Panc1 (cell line): ENCODE data around the gene TRIP10. TPM values are rescaled to one million over a fixed set of nuclear protein-coding genes. Genes with fewer than 3 reads are reported as not detected.

Source experiments
- ATAC-seq: fragments of 200-7000 bp; cut with Tn5 transposase; 2 replicates; pipeline ENCODE4 v1.9.1; 2020; ENCODE audit warnings: mild to moderate bottlenecking, moderate library complexity
- BruUV-seq: library from RNA; stranded (reverse); fragments of 400-500 nt; replicated peaks from 2 replicates; lab custom pipeline; 2021; lab: Mats Ljungman, UMichigan
- CTCF ChIA-PET: fragments of 300-600 bp; sonication (Branson Sonifier 250); formaldehyde crosslinking; loops from one replicate; lab custom pipeline; 2022; ENCODE audit warnings: antibody characterized with exemption; lab: Charles Lee
- POLR2A ChIA-PET: fragments of 300-600 bp; sonication (Branson Sonifier 250); formaldehyde crosslinking; loops from one replicate; lab custom pipeline; 2022; ENCODE audit warnings: antibody characterized with exemption; lab: Charles Lee
- DNase-seq: peaks from one replicate; pipeline ENCODE4 v3.0.0-alpha.2; 2010; ENCODE audit warnings: low read depth, low spot score
- H3K27ac ChIP-seq: 2 replicates; pipeline ENCODE4 v1.5.1; 2011; ENCODE audit warnings: mild to moderate bottlenecking, low read length, inconsistent platforms
- H3K27me3 ChIP-seq: fragments of 200-500 bp; sonication (Bioruptor generic); 2 replicates; pipeline ENCODE4 v1.6.0; 2014; ENCODE audit warnings: low read length, inconsistent platforms; ENCODE audit not compliant: control insufficient read depth, insufficient read depth
- H3K36me3 ChIP-seq: fragments of 200-500 bp; sonication (Bioruptor generic); 2 replicates; pipeline ENCODE4 v1.5.1; 2014; ENCODE audit warnings: inconsistent platforms, mild to moderate bottlenecking, low read length, moderate library complexity; ENCODE audit not compliant: control insufficient read depth, insufficient read depth
- H3K4me1 ChIP-seq: 2 replicates; pipeline ENCODE4 v1.5.1; 2011; ENCODE audit warnings: inconsistent platforms, mild to moderate bottlenecking, low read length, moderate library complexity; ENCODE audit not compliant: control insufficient read depth, insufficient read depth
- H3K4me3 ChIP-seq, 2 experiments: 2 replicates each; pipeline ENCODE4 v1.5.1; 2011 to 2012; ENCODE audit warnings: low read depth in 2 of 2, low read length in 2 of 2, mild to moderate bottlenecking in 2 of 2, inconsistent platforms in 1 of 2, moderate library complexity in 1 of 2
- H3K9me3 ChIP-seq: fragments of 200-500 bp; sonication (Bioruptor generic); 2 replicates; pipeline ENCODE4 v1.5.1; 2014; ENCODE audit warnings: low read depth, mild to moderate bottlenecking, inconsistent platforms, low read length, moderate library complexity; ENCODE audit not compliant: control insufficient read depth, insufficient read depth
- POLR2AphosphoS5 ChIP-seq: IDR thresholded peaks from 2 replicates; pipeline ENCODE4 v1.6.1; 2012; ENCODE audit warnings: mild to moderate bottlenecking, low read depth, low read length, moderate library complexity
- SIN3A ChIP-seq: IDR thresholded peaks from 2 replicates; pipeline ENCODE4 v1.6.1; 2012; ENCODE audit warnings: low read depth, mild to moderate bottlenecking, low read length, moderate library complexity, borderline replicate concordance; ENCODE audit not compliant: insufficient read depth
- TCF7L2 ChIP-seq: IDR thresholded peaks from 2 replicates; pipeline ENCODE4 v1.6.1; 2011; ENCODE audit warnings: mild to moderate bottlenecking, low read depth, low read length, inconsistent platforms
- in situ Hi-C: cut with HindIII; loops from 2 replicates; pipeline ENCODE4 v1.10.0; 2016; ENCODE audit warnings: low sequenced_read_pairs, low pct_unique_long_range_greater_than_20kb
- intact Hi-C: fragments of 100-400 bp; cut with micrococcal nuclease; formaldehyde crosslinking; loops from one replicate; pipeline ENCODE4 v1.10.0; 2022; ENCODE audit not compliant: unreplicated experiment
- total RNA-seq: library from RNA; stranded (reverse); gene quantifications from one replicate; pipeline ENCODE4 v1.2.1, GENCODE V29; 2021; ENCODE audit not compliant: unreplicated experiment
- TF ChIP-seq, protein P1 (sequence below), 2 experiments: IDR thresholded peaks; 2 replicates each; pipeline ENCODE4 v1.6.1; 2011 to 2012; ENCODE audit warnings: low read depth in 2 of 2, control low read depth in 1 of 2, low read length in 1 of 2, mild to moderate bottlenecking in 1 of 2, moderate library complexity in 1 of 2; ENCODE audit not compliant: insufficient read depth in 1 of 2
- TF ChIP-seq, protein P2 (sequence below): fragments of 450-650 bp; IDR thresholded peaks from 2 replicates; pipeline ENCODE4 v1.5.1; 2017; ENCODE audit warnings: mild to moderate bottlenecking

TRIP10 gene
- total RNA-seq, 1 experiment from 2014 or later: 115 TPM

DNA sequence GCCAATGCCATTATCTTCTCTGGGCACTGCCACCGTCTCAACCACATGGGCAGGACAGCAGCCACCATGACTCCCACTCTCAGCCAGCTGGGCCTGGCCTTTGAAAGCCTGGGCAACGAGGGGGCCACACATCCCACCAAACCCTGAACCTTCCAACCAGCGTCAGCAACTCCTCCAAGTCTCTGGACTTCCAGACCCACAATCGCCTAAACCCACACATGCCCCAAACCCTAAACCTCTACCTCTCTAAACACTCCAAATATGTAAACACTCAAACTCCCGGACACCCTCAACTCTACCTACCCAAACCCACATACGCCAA, 20.0 kb upstream of the TRIP10 start:
- Histone ChIP-seq H3K27ac (no peak overlapping the region), H3K27me3 (no peaks in the 10 kb centered on the region), H3K9me3 (no peaks in the 10 kb centered on the region), H3K4me1 (no peaks in the 10 kb centered on the region), H3K4me3 (no peak overlapping the region), H3K36me3 (no peaks in the 10 kb centered on the region)
- DNase-seq: no peak
- in situ Hi-C loops: no loop called here
- ChIA-PET CTCF (no interaction called here), POLR2A (no interaction called here)
- BruUV-seq: no TSS peak
- intact Hi-C loops: no loop called here
- no peak for ATAC-seq
- TF ChIP-seq SIN3A: no peak
- TF ChIP-seq, protein P1, sequence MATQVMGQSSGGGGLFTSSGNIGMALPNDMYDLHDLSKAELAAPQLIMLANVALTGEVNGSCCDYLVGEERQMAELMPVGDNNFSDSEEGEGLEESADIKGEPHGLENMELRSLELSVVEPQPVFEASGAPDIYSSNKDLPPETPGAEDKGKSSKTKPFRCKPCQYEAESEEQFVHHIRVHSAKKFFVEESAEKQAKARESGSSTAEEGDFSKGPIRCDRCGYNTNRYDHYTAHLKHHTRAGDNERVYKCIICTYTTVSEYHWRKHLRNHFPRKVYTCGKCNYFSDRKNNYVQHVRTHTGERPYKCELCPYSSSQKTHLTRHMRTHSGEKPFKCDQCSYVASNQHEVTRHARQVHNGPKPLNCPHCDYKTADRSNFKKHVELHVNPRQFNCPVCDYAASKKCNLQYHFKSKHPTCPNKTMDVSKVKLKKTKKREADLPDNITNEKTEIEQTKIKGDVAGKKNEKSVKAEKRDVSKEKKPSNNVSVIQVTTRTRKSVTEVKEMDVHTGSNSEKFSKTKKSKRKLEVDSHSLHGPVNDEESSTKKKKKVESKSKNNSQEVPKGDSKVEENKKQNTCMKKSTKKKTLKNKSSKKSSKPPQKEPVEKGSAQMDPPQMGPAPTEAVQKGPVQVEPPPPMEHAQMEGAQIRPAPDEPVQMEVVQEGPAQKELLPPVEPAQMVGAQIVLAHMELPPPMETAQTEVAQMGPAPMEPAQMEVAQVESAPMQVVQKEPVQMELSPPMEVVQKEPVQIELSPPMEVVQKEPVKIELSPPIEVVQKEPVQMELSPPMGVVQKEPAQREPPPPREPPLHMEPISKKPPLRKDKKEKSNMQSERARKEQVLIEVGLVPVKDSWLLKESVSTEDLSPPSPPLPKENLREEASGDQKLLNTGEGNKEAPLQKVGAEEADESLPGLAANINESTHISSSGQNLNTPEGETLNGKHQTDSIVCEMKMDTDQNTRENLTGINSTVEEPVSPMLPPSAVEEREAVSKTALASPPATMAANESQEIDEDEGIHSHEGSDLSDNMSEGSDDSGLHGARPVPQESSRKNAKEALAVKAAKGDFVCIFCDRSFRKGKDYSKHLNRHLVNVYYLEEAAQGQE (IDR thresholded peaks at IDR 0.05; ENCODE audit: insufficient read depth in 1 of 2, low read depth in 2 of 2, low read length in 1 of 2): no peak
- TF ChIP-seq TCF7L2: no peak
- no peak for TF ChIP-seq POLR2AphosphoS5
- TF ChIP-seq, protein P2, sequence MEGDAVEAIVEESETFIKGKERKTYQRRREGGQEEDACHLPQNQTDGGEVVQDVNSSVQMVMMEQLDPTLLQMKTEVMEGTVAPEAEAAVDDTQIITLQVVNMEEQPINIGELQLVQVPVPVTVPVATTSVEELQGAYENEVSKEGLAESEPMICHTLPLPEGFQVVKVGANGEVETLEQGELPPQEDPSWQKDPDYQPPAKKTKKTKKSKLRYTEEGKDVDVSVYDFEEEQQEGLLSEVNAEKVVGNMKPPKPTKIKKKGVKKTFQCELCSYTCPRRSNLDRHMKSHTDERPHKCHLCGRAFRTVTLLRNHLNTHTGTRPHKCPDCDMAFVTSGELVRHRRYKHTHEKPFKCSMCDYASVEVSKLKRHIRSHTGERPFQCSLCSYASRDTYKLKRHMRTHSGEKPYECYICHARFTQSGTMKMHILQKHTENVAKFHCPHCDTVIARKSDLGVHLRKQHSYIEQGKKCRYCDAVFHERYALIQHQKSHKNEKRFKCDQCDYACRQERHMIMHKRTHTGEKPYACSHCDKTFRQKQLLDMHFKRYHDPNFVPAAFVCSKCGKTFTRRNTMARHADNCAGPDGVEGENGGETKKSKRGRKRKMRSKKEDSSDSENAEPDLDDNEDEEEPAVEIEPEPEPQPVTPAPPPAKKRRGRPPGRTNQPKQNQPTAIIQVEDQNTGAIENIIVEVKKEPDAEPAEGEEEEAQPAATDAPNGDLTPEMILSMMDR: no peak

DNA sequence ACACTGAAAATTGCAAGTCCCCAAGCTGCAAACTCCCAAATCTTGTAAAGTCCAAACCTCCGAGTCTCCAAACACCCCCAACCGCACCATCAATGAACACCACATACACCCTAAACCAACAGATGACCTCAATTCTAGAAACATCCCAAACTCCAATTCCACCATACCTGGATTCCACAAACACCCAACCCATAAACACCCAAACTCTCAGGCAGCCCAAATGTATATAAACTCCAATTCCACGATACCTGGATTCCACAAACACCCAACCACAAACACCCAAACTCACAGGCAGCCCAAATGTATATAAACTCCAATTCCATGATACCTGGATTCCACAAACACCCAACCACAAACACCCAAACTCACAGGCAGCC, 19.5 kb upstream of the TRIP10 start:
- ChIA-PET CTCF (no interaction called here), POLR2A (no interaction called here)
- H3K36me3 ChIP-seq: no peaks in the 10 kb centered on the region
- H3K4me3 ChIP-seq: no peak overlapping the region
- in situ Hi-C loops (no loop called here), intact Hi-C loops (no loop called here)
- no peak for ATAC-seq
- no TSS peak for BruUV-seq
- H3K27ac ChIP-seq: no peak overlapping the region
- DNase-seq: no peak
- TF ChIP-seq, protein P2: no peak
- no peak for TF ChIP-seq POLR2AphosphoS5
- no peaks in the 10 kb centered on the region for H3K4me1 ChIP-seq
- no peaks in the 10 kb centered on the region for H3K27me3 ChIP-seq
- H3K9me3 ChIP-seq: no peaks in the 10 kb centered on the region
